Peyer's patch (tissue), 4 donors: ENCODE data around the gene SYT8.
"Not testable (repeated sequence)": the region's sequence is repeated elsewhere in the genome, so short reads cannot be mapped to it uniquely, and the experiment has no call there.

Experiments used
- CTCF ChIP-seq, 6 experiments: fragments of 450-650 bp in 4 of 6; fragments of 200-600 bp in 2 of 6; sonication (generic) in 1 of 6; IDR thresholded peaks; one replicate each; pipeline ENCODE4 v1.5.1; 2017 to 2019; ENCODE audit warnings: antibody characterized with exemption in 6 of 6, mild to moderate bottlenecking in 3 of 6, moderate library complexity in 1 of 6
- POLR2A ChIP-seq, 2 donors: fragments of 450-650 bp; IDR thresholded peaks; one replicate each; pipeline ENCODE4 v1.5.1; 2017; ENCODE audit warnings: antibody characterized with exemption in 2 of 2, mild to moderate bottlenecking in 2 of 2, moderate library complexity in 2 of 2

GRCh38 chr11:1873813-1874150 lies 39.0 kb downstream of the SYT8 start:
- not testable (repeated sequence) for TF ChIP-seq CTCF, POLR2A (IDR thresholded peaks at IDR 0.05)
